Mucosa of stomach (tissue), 1 donor: ENCODE data around the gene CD22.
"Not testable (repeated sequence)": the region's sequence is repeated elsewhere in the genome, so short reads cannot be mapped to it uniquely, and the experiment has no call there.

Source experiments
- H3K27me3 ChIP-seq: one replicate; pipeline ENCODE4 v1.7.0; 2013; ENCODE audit warnings: mild to moderate bottlenecking, low read length; ENCODE audit not compliant: control insufficient read depth, insufficient read depth
- H3K36me3 ChIP-seq: one replicate; pipeline ENCODE4 v1.7.0; 2013; ENCODE audit warnings: low read length; ENCODE audit not compliant: control insufficient read depth, insufficient read depth
- H3K4me1 ChIP-seq: one replicate; pipeline ENCODE4 v1.7.0; 2013; ENCODE audit warnings: mild to moderate bottlenecking, low read length; ENCODE audit not compliant: control insufficient read depth, insufficient read depth
- H3K4me3 ChIP-seq: one replicate; pipeline ENCODE4 v1.7.0; 2013; ENCODE audit warnings: low read length
- H3K9ac ChIP-seq: one replicate; pipeline ENCODE4 v1.7.0; 2013; ENCODE audit warnings: mild to moderate bottlenecking, low read length, moderate library complexity
- H3K9me3 ChIP-seq: one replicate; pipeline ENCODE4 v1.7.0; 2013; ENCODE audit warnings: mild to moderate bottlenecking, low read length, moderate library complexity; ENCODE audit not compliant: control insufficient read depth
- donor health status: Pancreatic carcinoma.

CD22 gene

GRCh38 chr19:35328851-35329285 lies at the start of gene CD22:
TSS of gene CD22 (plus strand) at chr19:35329187. CDS start at chr19:35332041, 2,854 bp downstream.
- no peaks in the 10 kb centered on the region for H3K9me3 ChIP-seq
- H3K27me3 ChIP-seq: no peaks in the 10 kb centered on the region
- no peak within 1 kb of the TSS for H3K9ac ChIP-seq
- H3K4me3 ChIP-seq: no peak within 1 kb of the TSS
- no peaks in the 10 kb centered on the region for H3K36me3 ChIP-seq
- no peaks in the 10 kb centered on the region for H3K4me1 ChIP-seq

- no peak overlapping the region for H3K4me3 ChIP-seq
- no peaks in the 10 kb centered on the region for H3K36me3 ChIP-seq
- H3K4me1 ChIP-seq: peaks cover 12% of the 10 kb centered on the region
- no peak overlapping the region for H3K9ac ChIP-seq
- peaks cover 13% of the 10 kb centered on the region for H3K27me3 ChIP-seq
- no peaks in the 10 kb centered on the region for H3K9me3 ChIP-seq
These were observed 49.6 kb upstream of the CD22 start for GRCh38 chr19:35279374-35279773.

- H3K9me3 ChIP-seq: no peaks in the 10 kb centered on the region
- no peaks in the 10 kb centered on the region for H3K36me3 ChIP-seq
- H3K4me3 ChIP-seq: no peak overlapping the region
- no peak overlapping the region for H3K9ac ChIP-seq
- H3K27me3 ChIP-seq: peaks cover 13% of the 10 kb centered on the region
- peaks cover 12% of the 10 kb centered on the region for H3K4me1 ChIP-seq
These were observed 48.8 kb upstream of the CD22 start for GRCh38 chr19:35279985-35280821.

DNA sequence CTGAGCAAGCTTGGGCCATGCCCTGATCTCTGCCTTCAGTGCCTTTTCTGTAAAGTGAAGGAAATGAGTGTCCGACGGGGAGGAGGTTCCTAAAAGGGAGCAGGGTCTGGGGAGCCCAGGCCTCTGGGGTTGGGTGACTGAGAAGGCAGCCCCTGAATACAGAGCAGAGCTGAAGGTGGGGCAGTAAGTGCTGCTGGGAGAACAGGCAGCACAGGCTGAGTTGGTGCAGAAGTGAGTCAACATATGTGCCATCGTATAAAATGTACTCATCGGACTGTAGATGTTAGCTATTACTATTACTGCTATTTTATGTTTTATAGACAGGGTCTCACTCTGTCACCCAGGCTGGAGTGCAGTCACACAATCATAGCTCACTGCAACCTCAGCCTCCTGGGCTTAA lies 47.7 kb upstream of the CD22 start:
- Histone ChIP-seq H3K4me3 (no peak overlapping the region), H3K36me3 (no peaks in the 10 kb centered on the region), H3K9me3 (no peaks in the 10 kb centered on the region), H3K9ac (no peak overlapping the region), H3K27me3 (peaks cover 13% of the 10 kb centered on the region), H3K4me1 (peaks cover 12% of the 10 kb centered on the region)

DNA sequence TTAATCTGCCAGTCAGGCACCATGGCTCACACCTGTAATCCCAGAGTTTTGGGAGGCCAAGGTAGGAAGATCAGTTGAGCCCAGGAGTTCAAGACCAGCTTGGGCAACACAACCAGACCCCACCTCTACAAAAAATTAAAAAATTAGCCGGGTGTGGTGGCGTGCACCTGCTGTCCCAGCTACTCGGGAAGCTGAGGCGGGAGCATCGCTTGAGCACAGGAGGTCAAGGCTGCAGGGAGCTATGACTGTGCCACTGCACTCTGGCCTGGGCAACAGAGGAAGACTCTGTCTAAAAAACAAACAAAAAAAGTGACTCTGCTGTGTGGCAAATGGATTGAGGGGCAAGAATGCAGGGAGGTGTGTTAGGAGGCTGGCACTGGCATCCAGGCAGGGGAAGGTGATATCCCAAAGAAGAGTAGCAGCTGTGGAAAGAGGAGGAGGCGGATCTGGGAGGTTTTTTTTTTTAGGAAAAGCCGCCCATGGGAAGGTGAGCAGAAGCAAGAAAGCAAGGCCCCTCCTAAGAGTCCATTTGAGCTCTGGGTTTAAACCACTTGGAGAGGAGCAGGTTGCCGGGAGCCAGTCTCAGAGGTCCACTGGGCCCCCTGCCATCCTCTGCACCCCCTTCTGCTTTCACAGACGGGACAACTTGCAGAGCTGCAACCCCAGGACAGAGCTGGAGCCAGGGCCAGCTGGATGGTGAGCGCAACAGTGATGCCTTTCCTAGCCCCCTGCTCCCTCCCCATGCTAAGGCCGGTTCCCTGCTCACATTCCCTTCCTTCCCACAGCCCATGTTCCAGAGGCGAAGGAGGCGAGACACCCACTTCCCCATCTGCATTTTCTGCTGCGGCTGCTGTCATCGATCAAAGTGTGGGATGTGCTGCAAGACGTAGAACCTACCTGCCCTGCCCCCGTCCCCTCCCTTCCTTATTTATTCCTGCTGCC lies 44.6 kb upstream of the CD22 start:
- Histone ChIP-seq H3K4me1 (peaks cover 12% of the 10 kb centered on the region), H3K36me3 (no peaks in the 10 kb centered on the region), H3K9me3 (no peaks in the 10 kb centered on the region), H3K27me3 (peaks cover 13% of the 10 kb centered on the region), H3K4me3 (no peak overlapping the region), H3K9ac (no peak overlapping the region)

- H3K4me1 ChIP-seq: peaks cover 12% of the 10 kb centered on the region
- H3K36me3 ChIP-seq: no peaks in the 10 kb centered on the region
- no peaks in the 10 kb centered on the region for H3K9me3 ChIP-seq
- peaks cover 13% of the 10 kb centered on the region for H3K27me3 ChIP-seq
- no peak overlapping the region for H3K9ac ChIP-seq
- no peak overlapping the region for H3K4me3 ChIP-seq
These were observed 43.9 kb upstream of the CD22 start for GRCh38 chr19:35285095-35285449.

DNA sequence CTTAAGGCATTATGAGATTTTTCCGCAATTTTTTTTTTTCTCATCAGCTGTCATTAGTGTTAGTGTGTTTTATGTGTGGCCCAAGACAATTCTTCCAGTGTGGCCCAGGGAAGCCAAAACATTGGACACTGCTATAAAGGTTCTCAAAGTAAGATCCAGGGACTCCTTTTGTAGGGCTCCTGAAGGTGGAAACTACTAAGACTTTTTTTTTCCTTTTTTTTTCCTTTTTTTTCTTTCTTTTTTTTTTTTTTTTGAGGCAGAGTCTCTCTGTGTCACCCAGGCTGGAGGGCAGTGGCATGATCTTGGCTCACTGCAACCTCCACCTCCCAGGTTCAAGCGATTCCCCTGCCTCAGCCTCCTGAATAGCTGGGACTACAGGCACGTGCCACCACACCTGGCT lies 43.5 kb upstream of the CD22 start:
- not testable (repeated sequence) for H3K36me3 ChIP-seq, H3K9me3 ChIP-seq, H3K4me3 ChIP-seq, H3K9ac ChIP-seq
- Histone ChIP-seq H3K27me3 (peaks cover 13% of the 10 kb centered on the region), H3K4me1 (peaks cover 12% of the 10 kb centered on the region)

- H3K9ac ChIP-seq, H3K36me3 ChIP-seq, H3K9me3 ChIP-seq, H3K4me3 ChIP-seq: not testable (repeated sequence)
- peaks cover 11% of the 10 kb centered on the region for H3K27me3 ChIP-seq
- peaks cover 12% of the 10 kb centered on the region for H3K4me1 ChIP-seq
These were observed 42.9 kb upstream of the CD22 start for GRCh38 chr19:35286101-35286500.

GRCh38 chr19:35287713-35288112 lies 41.3 kb upstream of the CD22 start:
- Histone ChIP-seq H3K4me1 (no peaks in the 10 kb centered on the region), H3K36me3 (no peaks in the 10 kb centered on the region), H3K9me3 (no peaks in the 10 kb centered on the region), H3K9ac (no peak overlapping the region), H3K4me3 (no peak overlapping the region), H3K27me3 (no peaks in the 10 kb centered on the region)

- H3K36me3 ChIP-seq: no peaks in the 10 kb centered on the region
- peaks cover 5% of the 10 kb centered on the region for H3K27me3 ChIP-seq
- H3K9ac ChIP-seq: no peak overlapping the region
- no peaks in the 10 kb centered on the region for H3K4me1 ChIP-seq
- H3K4me3 ChIP-seq: no peak overlapping the region
- H3K9me3 ChIP-seq: no peaks in the 10 kb centered on the region
These were observed 40.7 kb upstream of the CD22 start for GRCh38 chr19:35288331-35288730.

GRCh38 chr19:35288906-35289305 lies 40.1 kb upstream of the CD22 start:
- Histone ChIP-seq H3K4me3 (no peak overlapping the region), H3K36me3 (no peaks in the 10 kb centered on the region), H3K27me3 (peaks cover 11% of the 10 kb centered on the region), H3K4me1 (no peaks in the 10 kb centered on the region), H3K9me3 (no peaks in the 10 kb centered on the region), H3K9ac (no peak overlapping the region)
